Measurements from ENCODE around the gene CD69.

DNA sequence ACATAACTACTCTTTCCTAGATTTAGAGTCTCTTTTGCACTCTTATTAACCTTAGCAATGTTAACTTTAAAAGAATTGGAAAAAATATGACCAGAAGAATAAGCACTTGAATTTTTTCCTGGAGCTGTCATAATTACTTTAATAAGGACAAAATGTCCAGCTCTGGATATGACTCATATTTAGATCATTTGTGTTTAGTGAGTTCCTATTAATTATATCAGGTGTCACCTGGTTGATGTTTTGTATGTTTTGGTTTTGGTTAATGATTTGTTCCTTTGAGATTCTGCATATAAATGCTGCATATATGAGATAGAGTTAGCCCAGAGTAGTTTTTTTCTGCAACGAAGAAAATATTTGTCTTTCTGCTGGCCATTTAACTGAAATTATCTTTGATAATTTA is 32.9 kb downstream of the CD69 start:
- TF ChIP-seq, protein P1, sequence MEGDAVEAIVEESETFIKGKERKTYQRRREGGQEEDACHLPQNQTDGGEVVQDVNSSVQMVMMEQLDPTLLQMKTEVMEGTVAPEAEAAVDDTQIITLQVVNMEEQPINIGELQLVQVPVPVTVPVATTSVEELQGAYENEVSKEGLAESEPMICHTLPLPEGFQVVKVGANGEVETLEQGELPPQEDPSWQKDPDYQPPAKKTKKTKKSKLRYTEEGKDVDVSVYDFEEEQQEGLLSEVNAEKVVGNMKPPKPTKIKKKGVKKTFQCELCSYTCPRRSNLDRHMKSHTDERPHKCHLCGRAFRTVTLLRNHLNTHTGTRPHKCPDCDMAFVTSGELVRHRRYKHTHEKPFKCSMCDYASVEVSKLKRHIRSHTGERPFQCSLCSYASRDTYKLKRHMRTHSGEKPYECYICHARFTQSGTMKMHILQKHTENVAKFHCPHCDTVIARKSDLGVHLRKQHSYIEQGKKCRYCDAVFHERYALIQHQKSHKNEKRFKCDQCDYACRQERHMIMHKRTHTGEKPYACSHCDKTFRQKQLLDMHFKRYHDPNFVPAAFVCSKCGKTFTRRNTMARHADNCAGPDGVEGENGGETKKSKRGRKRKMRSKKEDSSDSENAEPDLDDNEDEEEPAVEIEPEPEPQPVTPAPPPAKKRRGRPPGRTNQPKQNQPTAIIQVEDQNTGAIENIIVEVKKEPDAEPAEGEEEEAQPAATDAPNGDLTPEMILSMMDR (IDR thresholded peaks at IDR 0.05), result no peak
- TF ChIP-seq POLR2A (IDR thresholded peaks at IDR 0.05) (no peak), POLR2AphosphoS5 (IDR thresholded peaks at IDR 0.05) (no peak)
